ENCODE results near the gene SERAC1.
A peak's percentile ranks its signal among the peaks of the same experiment; 100 is the strongest.
"Not testable (repeated sequence)": the region's sequence is repeated elsewhere in the genome, so short reads cannot be mapped to it uniquely, and the experiment has no call there.

SERAC1 gene

DNA sequence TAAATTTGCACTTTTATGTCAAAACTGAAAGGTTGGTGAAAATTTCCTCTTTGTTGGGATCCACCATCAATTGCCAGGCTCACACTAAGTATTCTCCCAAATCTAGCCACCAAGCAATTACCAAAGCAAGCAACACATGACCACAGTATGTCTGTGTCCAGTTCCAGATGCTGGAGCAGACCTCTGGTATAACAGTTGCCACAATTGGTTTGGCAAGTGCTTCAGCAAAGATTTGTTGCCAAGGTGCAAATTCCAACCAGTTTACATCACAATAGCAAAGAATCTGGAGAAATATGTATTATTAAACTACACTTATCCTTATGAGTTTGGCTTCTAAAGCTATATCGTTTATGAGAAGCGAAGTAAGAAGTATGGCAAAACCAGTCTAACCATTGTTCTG is 6.5 kb upstream of the SERAC1 start:
- FAIRE-seq (no peak), DNase-seq (ENCODE audit: low spot score) (no peak)

DNA sequence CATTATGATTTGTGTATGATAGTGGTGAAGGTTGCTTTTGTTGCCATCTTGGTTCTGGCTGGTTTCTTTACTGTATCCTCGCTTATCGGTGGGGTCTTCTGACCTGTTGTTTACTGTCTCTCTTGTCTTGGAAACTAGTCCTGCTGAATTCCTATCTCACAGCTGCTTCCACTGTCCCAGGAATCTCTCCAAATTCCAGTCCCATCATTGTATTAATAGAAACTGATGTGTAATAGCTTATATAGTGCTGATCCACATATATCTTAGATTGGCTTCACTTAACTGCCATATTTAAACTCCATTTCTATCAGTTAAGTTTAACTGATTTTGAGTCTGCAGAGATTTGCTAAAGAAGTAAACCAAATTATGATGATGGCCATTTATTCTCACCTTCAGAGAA is 6.0 kb upstream of the SERAC1 start:
- no peak for FAIRE-seq
- no peak for DNase-seq (ENCODE audit: low spot score)

- FAIRE-seq (no peak), DNase-seq (ENCODE audit: low spot score) (no peak)
Measured at GRCh38 chr6:158172001-158172400, 3.9 kb upstream of the SERAC1 start.

GRCh38 chr6:158170656-158171081 is 2.6 kb upstream of the SERAC1 start:
- DNase-seq (ENCODE audit: low spot score) (peak; percentile 22), FAIRE-seq (no peak)

- FAIRE-seq = not testable (repeated sequence)
Measured at GRCh38 chr6:158169634-158170033, 1.6 kb upstream of the SERAC1 start.

GRCh38 chr6:158165919-158166416 is 2.1 kb downstream of the SERAC1 start:
- no peak for FAIRE-seq
- no peak for DNase-seq (ENCODE audit: low spot score)

More at GRCh38 chr6:158169634-158170033, 1.6 kb upstream of the SERAC1 start:
- not testable (repeated sequence) for DNase-seq (ENCODE audit: low spot score)

DNA sequence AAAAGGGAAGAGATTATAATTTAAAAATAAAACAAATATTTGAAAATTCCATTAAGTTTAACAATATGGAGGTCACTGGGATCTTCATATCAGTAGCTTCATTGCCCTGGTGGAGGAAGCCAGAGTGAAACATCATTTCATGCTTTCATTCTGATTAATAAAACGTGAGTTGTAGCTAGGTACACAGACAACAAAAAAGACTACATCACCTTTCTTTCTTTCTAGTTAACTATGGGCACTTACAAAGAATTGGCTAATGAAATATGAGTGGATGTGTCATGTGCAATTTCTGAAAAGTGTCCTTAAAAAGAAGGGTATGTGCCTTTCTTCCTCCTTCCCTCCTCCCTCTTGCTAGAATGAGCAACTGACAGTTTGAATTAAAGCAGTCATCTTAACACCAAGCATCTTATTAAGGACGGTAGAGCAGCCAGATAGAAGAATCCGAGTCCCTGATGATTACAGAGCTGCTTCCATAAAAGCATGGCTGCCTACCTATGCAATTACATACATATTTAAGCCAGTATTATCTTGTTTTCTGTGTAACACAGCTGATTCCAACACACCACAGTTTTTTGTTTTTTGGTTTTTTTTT is 3.4 kb downstream of the SERAC1 start:
- FAIRE-seq = no peak

GRCh38 chr6:158161566-158162254 is 6.4 kb downstream of the SERAC1 start:
- DNase-seq (ENCODE audit: low spot score) = no peak
- no peak for FAIRE-seq

More for the DNA sequence above, 3.4 kb downstream of the SERAC1 start:
- DNase-seq (ENCODE audit: low spot score) = no peak

GRCh38 chr6:158160932-158161539 is 7.0 kb downstream of the SERAC1 start:
- FAIRE-seq = no peak
- no peak for DNase-seq (ENCODE audit: low spot score)

DNA sequence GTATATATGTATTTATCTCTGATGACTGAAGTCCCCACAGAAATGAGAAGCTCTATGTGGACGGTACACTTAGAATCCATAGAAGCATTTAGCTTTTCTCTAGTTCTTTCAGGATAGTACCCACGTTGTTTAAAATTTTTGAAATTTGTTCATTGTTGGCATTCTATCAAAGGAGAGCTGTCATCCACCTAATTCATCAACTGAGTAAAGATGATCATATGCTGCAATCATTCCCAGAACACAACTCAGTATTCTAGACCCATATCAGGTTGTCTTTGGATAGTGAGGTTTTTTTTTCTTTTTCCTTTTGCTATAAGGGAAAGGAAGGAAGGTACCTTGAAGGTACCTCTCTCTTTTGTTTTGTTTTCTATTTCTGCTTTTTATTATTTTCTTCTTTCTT is 9.3 kb downstream of the SERAC1 start:
- no peak for FAIRE-seq
- no peak for DNase-seq (ENCODE audit: low spot score)

GRCh38 chr6:158158123-158158522 is 9.9 kb downstream of the SERAC1 start:
- FAIRE-seq (no peak), DNase-seq (ENCODE audit: low spot score) (no peak)

DNA sequence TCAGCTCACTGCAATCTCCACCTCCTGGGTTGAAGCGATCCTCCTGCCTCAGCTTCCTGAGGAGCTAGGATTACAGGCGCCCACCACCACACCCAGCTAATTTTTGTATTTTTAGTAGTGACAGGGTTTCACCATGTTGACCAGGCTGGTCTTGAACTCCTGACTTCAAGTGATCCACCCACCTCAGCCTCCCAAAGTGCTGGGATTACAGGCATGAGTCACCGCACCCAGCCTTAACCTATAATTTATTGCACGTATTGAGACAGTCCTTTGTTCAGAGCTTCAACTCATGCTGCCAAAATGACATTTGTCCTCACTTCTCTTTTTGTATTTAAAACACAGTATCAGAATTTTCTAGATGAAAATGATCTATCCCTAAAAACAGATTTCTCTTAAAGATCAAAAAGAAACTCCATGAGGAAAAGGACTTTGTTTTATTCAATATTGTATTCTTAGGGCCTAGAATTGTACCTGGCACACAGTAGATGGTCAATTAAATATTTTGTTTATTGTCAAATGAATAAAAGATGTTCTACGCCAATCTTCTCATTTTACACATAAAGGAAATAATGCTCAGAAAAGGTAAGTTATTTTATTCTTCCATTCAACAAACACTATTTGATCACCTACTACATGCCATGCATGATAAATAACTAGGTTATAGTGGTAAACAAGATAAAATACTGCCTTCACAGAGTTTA is 10.8 kb downstream of the SERAC1 start:
- no peak for DNase-seq (ENCODE audit: low spot score)
- no peak for FAIRE-seq

DNA sequence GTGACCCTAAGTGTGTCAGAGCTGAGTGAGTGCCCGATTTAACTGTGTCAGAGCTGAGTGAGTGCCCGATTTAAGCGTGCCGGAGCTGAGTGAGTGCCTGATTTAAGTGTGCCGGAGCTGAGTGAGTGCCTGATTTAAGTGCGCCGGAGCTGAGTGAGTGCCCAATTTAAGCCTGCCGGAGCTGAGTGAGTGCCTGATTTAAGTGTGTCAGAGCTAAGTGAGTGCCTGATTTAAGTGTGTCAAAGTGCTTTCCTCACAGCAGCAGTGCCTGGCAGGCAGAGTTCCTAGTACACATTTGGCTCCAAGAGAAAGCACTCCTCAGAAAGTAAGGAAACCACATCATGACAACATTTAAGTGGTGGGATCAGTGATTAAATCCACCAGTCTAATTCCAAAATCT is 13.2 kb downstream of the SERAC1 start:
- FAIRE-seq (no peak), DNase-seq (ENCODE audit: low spot score) (no peak)

DNA sequence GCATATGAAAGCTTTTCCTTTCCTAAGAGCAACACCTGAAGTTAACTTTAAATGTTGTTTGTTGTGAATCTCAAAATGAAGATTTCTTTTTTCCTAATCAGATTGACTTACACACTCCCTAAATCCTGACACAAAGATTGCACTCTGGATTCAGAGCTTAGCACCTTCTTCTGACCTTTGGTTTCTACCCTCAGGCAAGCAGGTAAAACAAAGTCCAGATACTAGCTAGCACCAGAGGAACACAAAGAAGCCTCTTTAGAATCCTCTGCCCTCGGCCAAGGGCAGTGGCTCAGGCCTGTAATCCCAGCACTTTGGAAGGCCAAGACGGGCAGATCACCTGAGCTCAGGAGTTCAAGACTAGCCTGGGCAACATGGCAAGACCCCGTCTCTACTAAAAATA is 14.5 kb downstream of the SERAC1 start:
- no peak for FAIRE-seq
- DNase-seq (ENCODE audit: low spot score) = no peak

DNA sequence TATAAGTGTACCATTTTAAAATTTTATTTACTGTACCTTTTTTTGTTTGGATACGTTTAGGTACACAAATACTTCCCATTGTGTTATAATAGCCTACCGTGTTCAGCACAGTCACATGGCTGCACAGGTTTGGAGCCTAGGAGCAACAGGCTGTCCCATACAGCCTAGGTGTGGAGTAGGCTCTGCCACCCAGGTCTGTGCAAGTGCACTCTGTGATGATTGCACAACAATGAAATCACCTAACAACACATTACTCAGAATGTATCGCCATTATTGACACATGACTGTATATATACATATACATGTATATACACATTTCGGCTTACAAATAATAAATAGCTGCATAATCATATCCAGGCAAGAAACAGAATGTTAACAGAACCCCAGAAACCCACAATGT is 15.4 kb downstream of the SERAC1 start:
- FAIRE-seq = no peak

DNA sequence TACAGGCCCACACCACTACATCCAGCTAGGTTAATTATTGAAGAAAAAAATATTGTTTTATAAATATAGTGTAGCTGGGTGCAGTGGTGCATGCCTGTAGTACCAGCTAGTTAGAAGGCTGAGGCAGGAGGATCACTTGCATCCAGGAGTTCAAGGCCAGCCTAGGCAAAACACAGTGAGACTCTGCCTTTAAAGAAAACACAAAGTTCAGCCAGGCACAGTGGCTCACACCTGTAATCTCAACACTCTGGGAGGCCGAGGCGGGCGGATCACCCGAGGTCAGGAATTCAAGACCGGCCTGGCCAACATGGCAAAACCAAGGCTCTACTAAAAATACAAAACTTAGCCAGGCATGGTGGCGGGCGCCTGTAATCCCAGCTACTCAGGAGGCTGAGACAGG is 16.0 kb downstream of the SERAC1 start:
- FAIRE-seq = not testable (repeated sequence)

More for the DNA sequence above, 15.4 kb downstream of the SERAC1 start:
- DNase-seq (ENCODE audit: low spot score) = no peak

GRCh38 chr6:158150701-158151100 is 17.4 kb downstream of the SERAC1 start:
- DNase-seq (ENCODE audit: low spot score) (peak; percentile 59), FAIRE-seq (peak; percentile 42)

More for the DNA sequence above, 16.0 kb downstream of the SERAC1 start:
- DNase-seq (ENCODE audit: low spot score) = not testable (repeated sequence)

DNA sequence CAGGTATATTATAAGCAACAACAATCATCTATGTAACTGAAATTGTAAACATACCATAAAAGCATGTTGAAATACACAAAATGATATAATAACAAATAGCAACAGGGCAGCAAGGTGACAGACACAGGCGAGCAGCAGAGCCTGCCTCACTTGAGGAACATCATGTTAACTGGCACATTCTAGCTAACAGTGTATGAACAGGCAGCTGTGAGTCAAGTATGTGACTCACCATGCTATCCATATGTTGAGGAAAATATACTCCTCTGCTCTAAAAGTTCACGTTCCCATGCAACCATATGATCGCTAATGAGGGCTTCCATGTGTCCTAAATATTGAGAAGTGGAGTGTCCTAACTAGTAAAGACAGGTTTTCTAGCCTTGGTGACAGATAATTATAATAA is 18.4 kb downstream of the SERAC1 start:
- DNase-seq (ENCODE audit: low spot score) (peak; percentile 10), FAIRE-seq (no peak)

DNA sequence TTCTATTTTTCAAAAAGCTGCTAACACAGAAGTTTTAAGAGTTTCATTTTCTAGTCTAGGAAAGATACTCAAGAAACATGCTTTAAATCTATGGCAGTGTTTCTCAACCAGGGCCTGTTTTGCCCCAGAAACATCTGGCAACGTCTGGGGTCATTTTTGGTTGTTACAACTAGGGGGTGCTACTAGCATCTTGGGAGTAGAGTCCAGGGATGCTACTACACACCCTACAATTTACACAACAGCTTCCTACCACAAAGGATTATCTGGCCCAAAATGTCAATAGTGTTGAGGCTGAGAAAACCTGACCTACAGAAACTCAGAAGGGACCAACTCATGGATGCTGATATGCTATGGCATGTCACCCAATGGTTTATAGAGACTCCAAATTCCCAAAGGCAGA is 24.4 kb downstream of the SERAC1 start:
- no peak for FAIRE-seq
- DNase-seq (ENCODE audit: low spot score) = no peak

GRCh38 chr6:158142789-158143188 is 25.3 kb downstream of the SERAC1 start:
- FAIRE-seq (no peak), DNase-seq (ENCODE audit: low spot score) (no peak)

- peak; percentile 17 for DNase-seq (ENCODE audit: low spot score)
- peak; percentile 17 for FAIRE-seq
Measured at GRCh38 chr6:158131926-158132325, 36.1 kb downstream of the SERAC1 start.

GRCh38 chr6:158125271-158125670 is 42.8 kb downstream of the SERAC1 start:
- FAIRE-seq = no peak
- no peak for DNase-seq (ENCODE audit: low spot score)

Measured in RCC 7860 (cell line).